ENCODE results near the gene KYAT1. TPM values are rescaled to one million over a fixed set of nuclear protein-coding genes. Genes with fewer than 3 reads are reported as not detected.

The KYAT1 gene
- 12.4 and 14.1 TPM in 2 replicates for polyA plus RNA-seq

GRCh38 chr9:128881884-128882676 lies at the start of gene KYAT1, which contains the start of gene LRRC8A:
Gene KYAT1, minus strand, starts transcription at chr9:128881950. Its CDS starts 36,545 bp downstream, at chr9:128845405.
Gene LRRC8A, plus strand, starts transcription at chr9:128882133. Its CDS starts 25,032 bp downstream, at chr9:128907165.

GRCh38 chr9:128920381-128921058 lies 38.8 kb upstream of the KYAT1 start, which contains the start of gene PHYHD1:
Gene PHYHD1, plus strand, starts transcription at chr9:128920982. Its CDS starts 1,342 bp downstream, at chr9:128922324.

DNA sequence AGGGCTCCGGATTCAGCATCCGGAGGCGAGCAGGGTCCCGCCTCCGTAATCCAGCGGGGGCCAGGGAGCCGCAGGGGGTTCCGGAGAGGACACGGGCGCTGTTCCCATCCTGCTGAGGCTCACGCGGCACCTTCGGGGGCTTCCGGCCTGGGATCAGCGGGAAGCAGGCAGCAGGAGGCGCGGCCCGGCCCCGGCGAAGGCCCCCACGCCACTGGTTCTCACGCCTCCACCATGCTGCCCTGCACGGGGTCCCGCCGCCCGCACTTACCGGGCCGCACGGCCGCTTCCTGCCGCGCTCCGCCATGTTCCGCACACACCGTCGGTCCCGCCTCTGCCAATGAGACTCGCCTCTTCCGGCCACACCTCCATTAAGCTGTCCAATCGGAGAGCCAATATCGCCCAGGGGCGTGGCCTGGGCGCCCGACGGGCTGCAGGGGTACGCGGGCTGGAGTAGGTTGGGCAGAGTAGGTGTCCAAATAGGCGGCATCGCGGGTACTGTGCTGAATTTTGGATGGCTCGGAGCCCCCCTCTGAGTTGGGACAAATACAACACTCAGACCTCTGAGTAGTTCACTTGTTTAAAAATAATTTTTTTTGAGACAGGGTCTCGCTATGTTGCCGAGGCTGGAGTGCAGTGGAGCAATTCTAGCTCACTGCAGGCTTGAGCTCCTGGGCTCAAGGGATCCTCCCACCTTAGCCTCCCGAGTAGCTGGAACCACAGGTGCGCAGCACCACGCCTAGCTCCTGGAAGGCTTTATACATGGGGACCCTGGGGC lies 52.1 kb downstream of the KYAT1 start, which contains the start of gene SPOUT1:
TSS of gene SPOUT1 (minus strand) at position 318 of the 775 bp plus-strand sequence. CDS start at position 304, 14 bp downstream.

GRCh38 chr9:128818099-128818838 lies 63.5 kb downstream of the KYAT1 start, which contains the start of gene ENDOG:
Gene ENDOG, plus strand, starts transcription at chr9:128818500. Its CDS starts 185 bp downstream, at chr9:128818685.

DNA sequence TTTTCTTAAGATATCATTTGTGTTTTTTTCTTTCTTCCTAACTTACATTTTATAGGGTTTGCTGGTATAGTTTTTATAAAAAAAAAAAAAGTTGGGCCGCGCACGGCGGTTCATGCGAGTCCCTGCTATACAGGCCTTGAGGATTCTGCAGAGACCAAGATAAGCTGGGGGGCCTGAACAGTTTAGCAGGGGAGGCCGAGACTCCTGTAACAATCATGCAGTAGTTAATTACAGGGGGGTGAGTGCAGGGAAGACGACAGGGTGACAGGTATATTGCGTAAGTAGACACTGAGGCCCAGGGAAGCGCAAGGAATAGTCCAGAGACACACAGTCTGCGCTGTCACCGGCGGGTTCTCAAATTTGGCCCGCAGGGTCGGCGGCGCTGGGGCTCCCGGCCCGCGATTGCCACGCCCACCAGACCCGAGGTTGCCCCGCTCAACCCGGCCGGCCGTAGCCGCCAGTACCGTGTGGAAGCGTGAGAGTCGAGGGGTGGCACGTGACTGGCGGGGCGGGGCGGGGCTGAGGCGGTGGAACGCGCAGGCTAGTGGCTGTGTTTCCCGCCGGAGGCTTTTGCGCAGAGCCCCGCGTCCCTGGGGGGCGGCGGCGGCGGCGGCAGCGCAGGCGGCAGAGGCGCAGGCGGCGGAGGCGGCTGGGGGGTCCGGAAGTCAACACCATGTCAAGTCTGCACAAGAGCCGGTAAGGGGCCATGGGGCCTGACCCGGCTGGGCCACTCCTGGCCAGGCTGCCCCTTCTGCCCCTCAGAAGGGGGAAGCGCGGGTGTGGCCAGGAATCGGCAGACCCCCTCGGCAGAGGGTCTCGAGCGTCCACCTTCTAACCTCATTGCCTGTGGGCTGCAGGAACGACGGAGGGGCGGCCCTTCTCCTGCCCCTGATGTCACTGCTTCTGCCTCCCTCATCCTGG lies 94.8 kb downstream of the KYAT1 start, which contains the start of gene TBC1D13:
TSS of gene TBC1D13 (plus strand) at position 573 of the 921 bp plus-strand sequence. CDS start at position 674, 101 bp downstream.

Other genes starting within 250 kb of the KYAT1 start
- 0.14 and 0.77 TPM in 2 replicates for gene DYNC2I2, start 225.1 kb downstream of the KYAT1 start, polyA plus RNA-seq
- 177 and 187 TPM in 2 replicates for gene SET, start 192.7 kb downstream of the KYAT1 start, polyA plus RNA-seq
- not detected in 2 replicates for gene PKN3, start 179.4 kb downstream of the KYAT1 start, polyA plus RNA-seq
- 0.21 TPM in 1 of 2 replicates, not detected in the other for gene ZDHHC12, start 157.8 kb downstream of the KYAT1 start, polyA plus RNA-seq
- gene ZER1, start 110.0 kb downstream of the KYAT1 start, polyA plus RNA-seq, result 2.3 and 4.4 TPM in 2 replicates
- 2.0 and 2.6 TPM in 2 replicates for gene TBC1D13, start 94.7 kb downstream of the KYAT1 start, polyA plus RNA-seq
- gene ENDOG, start 63.5 kb downstream of the KYAT1 start, polyA plus RNA-seq, result 8.6 and 12.4 TPM in 2 replicates
- 5.4 and 9.8 TPM in 2 replicates for gene SPOUT1, start 52.2 kb downstream of the KYAT1 start, polyA plus RNA-seq
- 10.3 and 11.2 TPM in 2 replicates for gene LRRC8A, start 183 bp upstream of the KYAT1 start, polyA plus RNA-seq
- 4.6 TPM in 1 of 2 replicates, not detected in the other for gene PHYHD1, start 39.0 kb upstream of the KYAT1 start, polyA plus RNA-seq
- gene DOLK, start 65.7 kb upstream of the KYAT1 start, polyA plus RNA-seq, result 16.7 and 20.3 TPM in 2 replicates
- gene NUP188, start 65.7 kb upstream of the KYAT1 start, polyA plus RNA-seq, result 8.6 and 11.3 TPM in 2 replicates
- gene SH3GLB2, start 146.4 kb upstream of the KYAT1 start, polyA plus RNA-seq, result 1.6 and 3.5 TPM in 2 replicates
- 3.1 TPM in 2 replicates for gene MIGA2, start 154.7 kb upstream of the KYAT1 start, polyA plus RNA-seq
- gene DOLPP1, start 199.2 kb upstream of the KYAT1 start, polyA plus RNA-seq, result 12.8 and 19.5 TPM in 2 replicates
- 2.7 and 3.8 TPM in 2 replicates for gene CRAT, start 228.8 kb upstream of the KYAT1 start, polyA plus RNA-seq
- gene PTPA, start 229.5 kb upstream of the KYAT1 start, polyA plus RNA-seq, result 13.9 and 22.8 TPM in 2 replicates

Measured in Purkinje cell (primary cell).